Esophagus muscularis mucosa (tissue), 4 donors: Measurements from ENCODE around the gene TRPV4. TPM values are rescaled to one million over a fixed set of nuclear protein-coding genes. Genes with fewer than 3 reads are reported as not detected.

Experiments used
- DNase-seq: peaks from one replicate; pipeline ENCODE4 v3.0.0-alpha.2; 2017; ENCODE audit errors: extremely low spot score
- H3K27ac ChIP-seq, 4 donors: fragments of 200-600 bp; sonication (generic); replicated peaks in 1 of 4; 1 replicate in 3 of 4; 2 replicates in 1 of 4; pipeline ENCODE4 v1.5.1; 2016 to 2019; ENCODE audit warnings: mild to moderate bottlenecking in 1 of 4
- H3K27me3 ChIP-seq, 4 donors: fragments of 200-600 bp; sonication (generic); one replicate each; pipeline versions ENCODE4 v1.5.1 to v1.6.0; 2016 to 2019
- H3K36me3 ChIP-seq, 4 donors: fragments of 200-600 bp; sonication (generic); one replicate each; pipeline ENCODE4 v1.5.1; 2016 to 2019
- H3K4me1 ChIP-seq, 4 donors: fragments of 200-600 bp; sonication (generic); one replicate each; pipeline ENCODE4 v1.5.1; 2016 to 2019
- H3K4me3 ChIP-seq, 4 donors: fragments of 200-600 bp; sonication (generic); 1 replicate in 2 of 4; 2 replicates in 2 of 4; pipeline ENCODE4 v1.5.1; 2016 to 2019; ENCODE audit warnings: mild to moderate bottlenecking in 4 of 4, moderate library complexity in 1 of 4
- H3K9me3 ChIP-seq, 4 donors: fragments of 200-600 bp; sonication (generic); 1 replicate in 3 of 4; 2 replicates in 1 of 4; pipeline ENCODE4 v1.5.1; 2016 to 2019
- CTCF ChIP-seq, 3 experiments: fragments of 200-600 bp in 2 of 3; fragments of 450-650 bp in 1 of 3; sonication (generic) in 2 of 3; IDR thresholded peaks; one replicate each; pipeline ENCODE4 v1.5.1; 2017 to 2019; ENCODE audit warnings: antibody characterized with exemption in 3 of 3, mild to moderate bottlenecking in 2 of 3, moderate library complexity in 1 of 3
- EP300 ChIP-seq: sonication (generic); formaldehyde crosslinking; IDR thresholded peaks from one replicate; pipeline ENCODE4 v1.6.1; 2017; ENCODE audit warnings: antibody characterized with exemption
- POLR2A ChIP-seq: fragments of 450-650 bp; IDR thresholded peaks from one replicate; pipeline ENCODE4 v1.6.1; 2017; ENCODE audit warnings: antibody characterized with exemption, moderate library complexity, mild to moderate bottlenecking, low read depth
- POLR2AphosphoS5 ChIP-seq, 2 donors: sonication (generic); formaldehyde crosslinking; IDR thresholded peaks; one replicate each; pipeline ENCODE4 v1.6.1; 2017; ENCODE audit warnings: antibody characterized with exemption in 2 of 2
- WGBS: methylation state at CpG from one replicate; pipeline ENCODE4 v1.1.5; 2018; 5-methylcytosine and 5-hydroxymethylcytosine counted together
- intact Hi-C: fragments of 100-400 bp; cut with DNase I; formaldehyde crosslinking; loops from one replicate; pipeline ENCODE4 v1.15.1; 2023
- total RNA-seq, 4 donors: library from RNA; depleted of rRNA; stranded (reverse); fragments of >200 nt; gene quantifications; one replicate each; pipeline versions ENCODE4 v1.1.0 to v1.2.1, GENCODE V29; 2016

Gene TRPV4
- total RNA-seq, 4 donors from 2014 or later = under 0.01 to 0.63 (median 0.35) TPM

- Histone ChIP-seq H3K27me3 (peaks cover 0 to 27% (median 0%) of the 10 kb centered on the region in 4 donors), H3K27ac (no peak overlapping the region), H3K9me3 (no peaks in the 10 kb centered on the region), H3K4me3 (no peak overlapping the region), H3K4me1 (no peaks in the 10 kb centered on the region), H3K36me3 (no peaks in the 10 kb centered on the region)
- DNase-seq = no peak
- intact Hi-C loops = no loop called here
- TF ChIP-seq EP300 (no peak), POLR2AphosphoS5 (IDR thresholded peaks at IDR 0.05) (no peak), CTCF (IDR thresholded peaks at IDR 0.05) (no peak), POLR2A (no peak)
- WGBS = 94% methylated on average over 8 of the region's 8 CpGs
Measured at GRCh38 chr12:109824731-109825130, 8.5 kb downstream of the TRPV4 start.

GRCh38 chr12:109822951-109823411 is 10.2 kb downstream of the TRPV4 start:
- TF ChIP-seq POLR2AphosphoS5 (IDR thresholded peaks at IDR 0.05) (no peak), POLR2A (no peak), CTCF (IDR thresholded peaks at IDR 0.05) (no peak), EP300 (no peak)
- Histone ChIP-seq H3K27me3 (peaks cover 0 to 27% (median 0%) of the 10 kb centered on the region in 4 donors), H3K27ac (no peak overlapping the region), H3K4me1 (no peaks in the 10 kb centered on the region), H3K9me3 (no peaks in the 10 kb centered on the region), H3K36me3 (no peaks in the 10 kb centered on the region), H3K4me3 (no peak overlapping the region)
- 71% methylated on average over 10 of the region's 15 CpGs for WGBS
- intact Hi-C loops = no loop called here
- no peak for DNase-seq

- no peak overlapping the region for H3K4me3 ChIP-seq
- intact Hi-C loops = no loop called here
Measured at GRCh38 chr12:109822416-109822815, 10.8 kb downstream of the TRPV4 start.

GRCh38 chr12:109821968-109822367 is 11.2 kb downstream of the TRPV4 start:
- Histone ChIP-seq H3K27me3 (peaks cover 0 to 34% (median 0%) of the 10 kb centered on the region in 4 donors), H3K4me3 (no peak overlapping the region), H3K27ac (no peak overlapping the region), H3K36me3 (no peaks in the 10 kb centered on the region), H3K9me3 (no peaks in the 10 kb centered on the region), H3K4me1 (no peaks in the 10 kb centered on the region)
- intact Hi-C loops = no loop called here
- DNase-seq = no peak
- TF ChIP-seq CTCF (IDR thresholded peaks at IDR 0.05) (no peak), POLR2A (no peak), EP300 (no peak)

More at GRCh38 chr12:109822416-109822815, 10.8 kb downstream of the TRPV4 start:
- Histone ChIP-seq H3K27me3 (peaks cover 0 to 30% (median 0%) of the 10 kb centered on the region in 4 donors), H3K27ac (no peak overlapping the region), H3K4me1 (no peaks in the 10 kb centered on the region), H3K36me3 (no peaks in the 10 kb centered on the region), H3K9me3 (no peaks in the 10 kb centered on the region)
- TF ChIP-seq POLR2A = no peak
- no peak for TF ChIP-seq CTCF (IDR thresholded peaks at IDR 0.05)
- no peak for TF ChIP-seq POLR2AphosphoS5 (IDR thresholded peaks at IDR 0.05)
- TF ChIP-seq EP300 = no peak
- DNase-seq = no peak
- 78% methylated on average over 7 of the region's 7 CpGs for WGBS

GRCh38 chr12:109820816-109821381 is 12.3 kb downstream of the TRPV4 start:
- Histone ChIP-seq H3K9me3 (no peaks in the 10 kb centered on the region), H3K36me3 (no peaks in the 10 kb centered on the region), H3K27me3 (peaks cover 0 to 45% (median 0%) of the 10 kb centered on the region in 4 donors), H3K27ac (no peak overlapping the region), H3K4me1 (no peaks in the 10 kb centered on the region), H3K4me3 (no peak overlapping the region)
- TF ChIP-seq POLR2A = no peak
- no peak for TF ChIP-seq EP300
- no peak for TF ChIP-seq CTCF (IDR thresholded peaks at IDR 0.05)
- TF ChIP-seq POLR2AphosphoS5 (IDR thresholded peaks at IDR 0.05) = no peak
- DNase-seq = no peak
- intact Hi-C loops = no loop called here
- WGBS = 89% methylated on average over 15 of the region's 16 CpGs
